Lung (tissue), 16 donors: ENCODE results near the gene SHC3. TPM values are rescaled to one million over a fixed set of nuclear protein-coding genes. Genes with fewer than 3 reads are reported as not detected.
A peak's percentile ranks its signal among the peaks of the same experiment; 100 is the strongest.

ENCODE experiments used
- ATAC-seq: fragments of 200-7000 bp; cut with Tn5 transposase; one replicate; pipeline ENCODE4 v1.9.1; 2020; ENCODE audit warnings: moderate number of reproducible peaks; ENCODE audit not compliant: insufficient read depth, low FRiP score
- DNase-seq, 3 donors: peaks; one replicate each; pipeline ENCODE4 v3.0.0-alpha.2; 2013 to 2017
- H3K27ac ChIP-seq, 2 donors: one replicate each; pipeline ENCODE4 v1.5.1; 2013; ENCODE audit warnings: mild to moderate bottlenecking in 2 of 2, moderate library complexity in 2 of 2, control low read depth in 1 of 2, inconsistent platforms in 1 of 2, low read depth in 1 of 2, low read length in 1 of 2
- H3K27me3 ChIP-seq, 3 donors: one replicate each; pipeline ENCODE4 v1.5.1; 2013; ENCODE audit warnings: low read length in 2 of 3; ENCODE audit not compliant: control insufficient read depth in 3 of 3, insufficient read depth in 3 of 3
- H3K36me3 ChIP-seq, 4 donors: one replicate each; pipeline ENCODE4 v1.5.1; 2013; ENCODE audit warnings: low read length in 4 of 4, mild to moderate bottlenecking in 1 of 4, moderate library complexity in 1 of 4; ENCODE audit not compliant: control insufficient read depth in 4 of 4, insufficient read depth in 4 of 4
- H3K4me1 ChIP-seq, 5 donors: one replicate each; pipeline ENCODE4 v1.5.1; 2013; ENCODE audit warnings: low read length in 5 of 5, mild to moderate bottlenecking in 2 of 5, moderate library complexity in 1 of 5; ENCODE audit not compliant: control insufficient read depth in 5 of 5, insufficient read depth in 5 of 5
- H3K4me3 ChIP-seq: one replicate; pipeline ENCODE4 v1.5.1; 2013; ENCODE audit warnings: mild to moderate bottlenecking, control low read depth, moderate library complexity
- H3K9ac ChIP-seq, 2 donors: one replicate each; pipeline ENCODE4 v1.5.1; 2013; ENCODE audit warnings: low read length in 2 of 2, control low read depth in 1 of 2; ENCODE audit not compliant: insufficient read depth in 1 of 2
- H3K9me3 ChIP-seq, 4 donors: one replicate each; pipeline ENCODE4 v1.5.1; 2013; ENCODE audit warnings: low read length in 3 of 4, mild to moderate bottlenecking in 1 of 4, moderate library complexity in 1 of 4; ENCODE audit not compliant: control insufficient read depth in 4 of 4, insufficient read depth in 3 of 4
- WGBS, 2 donors: extraction: QIAGEN DNeasy Blood & Tissue Kit; methylation state at CpG; one replicate each; pipeline ENCODE4 v1.1.7; 2013; 5-methylcytosine and 5-hydroxymethylcytosine counted together
- long read RNA-seq, 5 donors: transcript quantifications; one replicate each; lab custom pipeline, GENCODE V29; 2026
- polyA plus RNA-seq, 2 donors: library from polyadenylated mRNA; stranded (reverse); fragments of 200-250 nt; gene quantifications; one replicate each; pipeline ENCODE4 v1.2.1, GENCODE V29; 2013
- total RNA-seq, 2 donors: library from RNA; depleted of rRNA in 1 of 2; stranded (reverse); fragments of >200 nt in 1 of 2; gene quantifications; one replicate each; pipeline ENCODE4 v1.2.1, GENCODE V29; 2014 to 2021
- TF ChIP-seq, protein P1 (sequence below): IDR thresholded peaks from 2 replicates; pipeline ENCODE4 v1.5.1; 2012; ENCODE audit warnings: mild to moderate bottlenecking; ENCODE audit errors: control extremely low read depth, extremely low read depth
- donor health status: control.
- donor health status: control.
- donor health status: Bipolar disorder and iron deficiency.
- donor health status: healthy.
- donor health status: DM: yes; HTN: yes; CAD: no.

Gene SHC3, protein sequence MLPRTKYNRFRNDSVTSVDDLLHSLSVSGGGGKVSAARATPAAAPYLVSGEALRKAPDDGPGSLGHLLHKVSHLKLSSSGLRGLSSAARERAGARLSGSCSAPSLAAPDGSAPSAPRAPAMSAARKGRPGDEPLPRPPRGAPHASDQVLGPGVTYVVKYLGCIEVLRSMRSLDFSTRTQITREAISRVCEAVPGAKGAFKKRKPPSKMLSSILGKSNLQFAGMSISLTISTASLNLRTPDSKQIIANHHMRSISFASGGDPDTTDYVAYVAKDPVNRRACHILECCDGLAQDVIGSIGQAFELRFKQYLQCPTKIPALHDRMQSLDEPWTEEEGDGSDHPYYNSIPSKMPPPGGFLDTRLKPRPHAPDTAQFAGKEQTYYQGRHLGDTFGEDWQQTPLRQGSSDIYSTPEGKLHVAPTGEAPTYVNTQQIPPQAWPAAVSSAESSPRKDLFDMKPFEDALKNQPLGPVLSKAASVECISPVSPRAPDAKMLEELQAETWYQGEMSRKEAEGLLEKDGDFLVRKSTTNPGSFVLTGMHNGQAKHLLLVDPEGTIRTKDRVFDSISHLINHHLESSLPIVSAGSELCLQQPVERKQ
- total RNA-seq (10 to 100 TPM in 1 of 2 donors, 1 to 10 TPM in 1; 3.8 to 19.2 TPM), polyA plus RNA-seq (1 to 10 TPM; 1.8 to 4.2 TPM)
- long read RNA-seq, donor 1, full-length matches to known transcripts, result 2 of 2 reads
- long read RNA-seq, donor 1, partial matches to known transcripts, result 0 of 2 reads
- long read RNA-seq, donor 1, other reads (novel, unspliced or antisense), result 0 of 2 reads
- long read RNA-seq, donor 2, result 0 reads
- long read RNA-seq, donor 3, full-length matches to known transcripts, result 1 of 1 reads
- long read RNA-seq, donor 3, partial matches to known transcripts, result 0 of 1 reads
- long read RNA-seq, donor 3, other reads (novel, unspliced or antisense), result 0 of 1 reads
- long read RNA-seq, donor 4, partial matches to known transcripts, result 0 of 13 reads
- long read RNA-seq, donor 4, other reads (novel, unspliced or antisense), result 13 of 13 reads
- long read RNA-seq, donor 5, result 0 reads

DNA sequence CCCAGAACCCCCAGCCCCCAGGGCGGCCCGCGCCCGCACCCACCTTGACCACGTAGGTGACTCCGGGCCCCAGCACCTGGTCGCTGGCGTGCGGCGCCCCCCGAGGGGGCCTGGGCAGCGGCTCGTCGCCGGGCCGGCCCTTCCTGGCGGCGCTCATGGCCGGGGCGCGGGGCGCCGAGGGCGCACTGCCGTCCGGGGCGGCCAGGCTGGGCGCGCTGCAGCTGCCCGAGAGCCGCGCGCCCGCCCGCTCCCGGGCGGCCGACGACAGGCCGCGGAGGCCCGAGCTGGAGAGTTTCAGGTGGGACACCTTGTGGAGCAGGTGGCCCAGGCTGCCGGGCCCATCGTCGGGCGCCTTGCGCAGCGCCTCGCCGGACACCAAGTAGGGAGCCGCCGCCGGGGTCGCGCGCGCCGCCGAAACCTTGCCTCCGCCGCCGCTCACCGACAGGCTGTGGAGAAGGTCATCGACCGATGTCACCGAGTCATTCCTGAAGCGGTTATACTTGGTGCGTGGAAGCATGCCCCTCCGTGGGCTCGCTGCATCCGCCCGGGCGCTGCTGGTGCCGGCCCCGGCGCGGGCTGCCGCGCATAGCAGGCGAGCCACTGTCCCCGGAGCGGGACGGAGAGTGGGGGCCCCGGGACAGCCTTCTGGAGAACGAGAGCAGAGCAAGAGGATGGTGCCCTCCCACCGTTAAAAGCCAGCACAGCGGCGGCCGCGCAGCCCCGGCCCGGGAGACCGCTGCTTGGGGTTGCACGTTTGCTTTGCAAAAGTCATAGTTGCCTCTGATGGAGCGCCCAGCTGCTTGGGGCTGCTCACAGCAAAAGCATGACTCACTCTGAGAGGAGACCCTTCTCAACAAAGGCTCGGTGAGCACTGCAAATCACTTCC is at the start of gene SHC3:
TSS of gene SHC3 (minus strand) at position 875 of the 886 bp plus-strand sequence. CDS start at position 517, 358 bp downstream.
- Histone ChIP-seq H3K4me1 (peaks cover 0 to 47% (median 20%) of the 10 kb centered on the region in 5 donors), H3K9me3 (no peaks in the 10 kb centered on the region), H3K4me3 (peak within 1 kb of the TSS; percentile 17), H3K27ac (peak within 1 kb of the TSS; percentile 14 to 87), H3K27me3 (peaks cover 0 to 6% (median 4%) of the 10 kb centered on the region in 3 donors), H3K36me3 (no peaks in the 10 kb centered on the region), H3K9ac (peak within 1 kb of the TSS; percentile 47 to 94)
- WGBS, 2 donors, result 2% methylated on average over 75 to 96 of the region's 96 CpGs
- ATAC-seq (no peak), DNase-seq (peak; percentile 63 to 70 (median 68))
- TF ChIP-seq, protein P1, sequence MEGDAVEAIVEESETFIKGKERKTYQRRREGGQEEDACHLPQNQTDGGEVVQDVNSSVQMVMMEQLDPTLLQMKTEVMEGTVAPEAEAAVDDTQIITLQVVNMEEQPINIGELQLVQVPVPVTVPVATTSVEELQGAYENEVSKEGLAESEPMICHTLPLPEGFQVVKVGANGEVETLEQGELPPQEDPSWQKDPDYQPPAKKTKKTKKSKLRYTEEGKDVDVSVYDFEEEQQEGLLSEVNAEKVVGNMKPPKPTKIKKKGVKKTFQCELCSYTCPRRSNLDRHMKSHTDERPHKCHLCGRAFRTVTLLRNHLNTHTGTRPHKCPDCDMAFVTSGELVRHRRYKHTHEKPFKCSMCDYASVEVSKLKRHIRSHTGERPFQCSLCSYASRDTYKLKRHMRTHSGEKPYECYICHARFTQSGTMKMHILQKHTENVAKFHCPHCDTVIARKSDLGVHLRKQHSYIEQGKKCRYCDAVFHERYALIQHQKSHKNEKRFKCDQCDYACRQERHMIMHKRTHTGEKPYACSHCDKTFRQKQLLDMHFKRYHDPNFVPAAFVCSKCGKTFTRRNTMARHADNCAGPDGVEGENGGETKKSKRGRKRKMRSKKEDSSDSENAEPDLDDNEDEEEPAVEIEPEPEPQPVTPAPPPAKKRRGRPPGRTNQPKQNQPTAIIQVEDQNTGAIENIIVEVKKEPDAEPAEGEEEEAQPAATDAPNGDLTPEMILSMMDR, result no peak

- no peak for ATAC-seq
- peaks cover 0 to 8% (median 0%) of the 10 kb centered on the region in 5 donors for H3K4me1 ChIP-seq
- no peaks in the 10 kb centered on the region for H3K27me3 ChIP-seq
- peak; percentile 80 to 85 (median 84) for DNase-seq
- no peaks in the 10 kb centered on the region for H3K36me3 ChIP-seq
- no peak overlapping the region for H3K9ac ChIP-seq
- TF ChIP-seq, protein P1, result no peak
- H3K27ac ChIP-seq, result no peak overlapping the region
- WGBS, 2 donors, result 66 to 74% methylated on average over 5 of the region's 5 CpGs
- no peak overlapping the region for H3K4me3 ChIP-seq
- H3K9me3 ChIP-seq, result no peaks in the 10 kb centered on the region
Measured at GRCh38 chr9:89225991-89226471, 47.4 kb upstream of the SHC3 start.

DNA sequence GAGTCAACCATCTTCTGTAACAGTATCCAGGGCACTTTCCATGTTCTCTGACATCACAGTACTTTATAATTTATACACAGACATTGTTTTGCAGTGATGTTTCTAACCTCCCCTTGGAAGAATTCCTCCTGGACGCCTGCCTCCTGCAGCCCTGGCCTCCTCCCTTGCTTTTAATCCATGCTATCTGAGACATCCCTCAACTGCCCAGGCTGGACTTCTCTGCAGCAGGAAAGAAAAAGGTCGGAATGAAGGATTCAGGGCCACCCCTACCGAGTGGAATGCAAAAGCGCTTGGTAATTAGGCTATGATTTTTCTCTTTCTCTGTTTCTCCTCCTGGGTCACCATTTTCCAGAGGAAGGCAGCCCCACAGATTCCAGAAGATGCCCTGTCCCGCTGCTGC is 47.0 kb upstream of the SHC3 start:
- Histone ChIP-seq H3K36me3 (no peaks in the 10 kb centered on the region), H3K4me3 (no peak overlapping the region), H3K27ac (no peak overlapping the region), H3K9me3 (no peaks in the 10 kb centered on the region), H3K27me3 (no peaks in the 10 kb centered on the region), H3K9ac (no peak overlapping the region), H3K4me1 (peaks cover 0 to 8% (median 0%) of the 10 kb centered on the region in 5 donors)
- DNase-seq (peak; percentile 24 to 44 (median 34)), ATAC-seq (no peak)
- TF ChIP-seq, protein P1, result no peak
- WGBS, 2 donors, result 72 to 75% methylated on average over 5 of the region's 5 CpGs
